Lower lobe of right lung (tissue), 2 donors: Measurements from ENCODE around the gene MGAT5B. TPM values are rescaled to one million over a fixed set of nuclear protein-coding genes. Genes with fewer than 3 reads are reported as not detected.

Experiments
- ATAC-seq, 2 donors: fragments of 200-7000 bp; cut with Tn5 transposase; one replicate each; pipeline ENCODE4 v1.9.1; 2020 to 2022; ENCODE audit warnings: mild to moderate bottlenecking in 2 of 2, moderate library complexity in 2 of 2
- DNase-seq: peaks from one replicate; pipeline ENCODE4 v3.0.0-alpha.2; 2020
- H3K27ac ChIP-seq: fragments of 200-600 bp; one replicate; pipeline ENCODE4 v1.8.0; 2022
- H3K27me3 ChIP-seq: fragments of 200-600 bp; one replicate; pipeline ENCODE4 v1.8.0; 2022; ENCODE audit warnings: low read depth
- H3K36me3 ChIP-seq: fragments of 200-600 bp; one replicate; pipeline ENCODE4 v1.8.0; 2022; ENCODE audit warnings: mild to moderate bottlenecking
- H3K4me1 ChIP-seq: fragments of 200-600 bp; one replicate; pipeline ENCODE4 v1.8.0; 2022
- H3K4me3 ChIP-seq: fragments of 200-600 bp; one replicate; pipeline ENCODE4 v1.8.0; 2022; ENCODE audit warnings: mild to moderate bottlenecking
- H3K9me3 ChIP-seq: fragments of 200-600 bp; one replicate; pipeline ENCODE4 v1.8.0; 2022
- intact Hi-C: fragments of 100-400 bp; cut with DNase I; formaldehyde crosslinking; loops from one replicate; pipeline ENCODE4 v1.11.0; 2022
- total RNA-seq: library from RNA; stranded (reverse); fragmentation: NEBNext Ultra II Directional; extraction: Animal tissue kit (Norgen Biotek cat#: 25700); gene quantifications from one replicate; pipeline ENCODE4 v1.2.1, GENCODE V29; 2021
- TF ChIP-seq, protein P1 (sequence below): fragments of 200-600 bp; IDR thresholded peaks from one replicate; pipeline ENCODE4 v1.8.0; 2022; ENCODE audit warnings: antibody characterized with exemption, mild to moderate bottlenecking
- donor health status: DM: no; HTN: yes; CAD: no; lungs with severe emphysema.

Gene MGAT5B
- total RNA-seq, 1 donor from 2014 or later, result 1.3 TPM

DNA sequence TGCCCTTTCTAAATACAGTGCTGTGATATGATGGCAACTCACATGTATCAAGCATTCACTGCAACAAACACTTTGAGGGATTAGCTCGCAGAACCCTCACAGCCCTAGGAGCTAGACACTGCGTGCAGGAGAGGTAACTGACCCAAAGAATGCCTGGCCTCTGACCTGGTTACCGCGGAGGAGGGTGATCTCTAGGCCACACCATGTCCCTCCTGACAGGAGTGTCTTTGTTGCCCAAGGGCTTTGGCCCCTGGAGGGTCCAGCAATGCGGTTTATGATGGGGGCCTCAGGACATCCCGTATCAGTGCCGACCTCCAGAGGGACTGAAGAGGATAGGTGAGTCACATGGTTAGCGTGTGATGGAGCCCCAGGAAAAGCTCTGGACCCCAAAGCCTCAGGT lies 130.6 kb downstream of the MGAT5B start:
- Histone ChIP-seq H3K36me3 (no peaks in the 10 kb centered on the region), H3K4me3 (no peak overlapping the region), H3K9me3 (no peaks in the 10 kb centered on the region), H3K27ac (no peak overlapping the region), H3K27me3 (peaks cover 19% of the 10 kb centered on the region), H3K4me1 (no peaks in the 10 kb centered on the region)
- TF ChIP-seq, protein P1, sequence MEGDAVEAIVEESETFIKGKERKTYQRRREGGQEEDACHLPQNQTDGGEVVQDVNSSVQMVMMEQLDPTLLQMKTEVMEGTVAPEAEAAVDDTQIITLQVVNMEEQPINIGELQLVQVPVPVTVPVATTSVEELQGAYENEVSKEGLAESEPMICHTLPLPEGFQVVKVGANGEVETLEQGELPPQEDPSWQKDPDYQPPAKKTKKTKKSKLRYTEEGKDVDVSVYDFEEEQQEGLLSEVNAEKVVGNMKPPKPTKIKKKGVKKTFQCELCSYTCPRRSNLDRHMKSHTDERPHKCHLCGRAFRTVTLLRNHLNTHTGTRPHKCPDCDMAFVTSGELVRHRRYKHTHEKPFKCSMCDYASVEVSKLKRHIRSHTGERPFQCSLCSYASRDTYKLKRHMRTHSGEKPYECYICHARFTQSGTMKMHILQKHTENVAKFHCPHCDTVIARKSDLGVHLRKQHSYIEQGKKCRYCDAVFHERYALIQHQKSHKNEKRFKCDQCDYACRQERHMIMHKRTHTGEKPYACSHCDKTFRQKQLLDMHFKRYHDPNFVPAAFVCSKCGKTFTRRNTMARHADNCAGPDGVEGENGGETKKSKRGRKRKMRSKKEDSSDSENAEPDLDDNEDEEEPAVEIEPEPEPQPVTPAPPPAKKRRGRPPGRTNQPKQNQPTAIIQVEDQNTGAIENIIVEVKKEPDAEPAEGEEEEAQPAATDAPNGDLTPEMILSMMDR, result no peak
- intact Hi-C loops, result no loop called here
- no peak for ATAC-seq
- DNase-seq, result no peak

Other genes with a start within 250 kb of the MGAT5B start
- gene ST6GALNAC1, start 224.6 kb upstream of the MGAT5B start, total RNA-seq, result 16.6 TPM
- 105 TPM for gene MXRA7, start 157.4 kb upstream of the MGAT5B start, total RNA-seq
- 29.6 TPM for gene JMJD6, start 141.8 kb upstream of the MGAT5B start, total RNA-seq
- 31.6 TPM for gene METTL23, start 141.6 kb upstream of the MGAT5B start, total RNA-seq
- gene SRSF2, start 131.1 kb upstream of the MGAT5B start, total RNA-seq, result 122 TPM
- 32.2 TPM for gene MFSD11, start 130.3 kb upstream of the MGAT5B start, total RNA-seq